ENCODE measurements around the gene TUBB1. TPM values are rescaled to one million over a fixed set of nuclear protein-coding genes. Genes with fewer than 3 reads are reported as not detected.

TUBB1 gene
- total RNA-seq, 2 donors from 2014 or later, result not detected

GRCh38 chr20:59003836-59004492 lies 15.3 kb upstream of the TUBB1 start:
- H3K4me3 Mint-ChIP-seq, result no peak overlapping the region

DNA sequence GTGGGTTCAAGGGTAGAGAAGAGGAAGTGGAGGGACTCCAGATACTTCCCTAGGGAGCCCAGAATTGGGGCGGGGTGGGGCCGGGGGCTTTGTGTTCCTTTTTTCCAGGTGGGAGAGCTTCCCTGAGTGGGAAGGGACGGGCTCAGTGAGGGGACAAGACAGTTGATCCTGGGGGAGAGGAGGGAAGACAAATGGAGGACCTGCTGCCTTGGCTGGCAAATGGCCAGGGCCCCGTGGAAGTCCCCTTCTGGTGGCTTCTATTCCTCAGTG lies 14.8 kb upstream of the TUBB1 start:
- no peak overlapping the region for H3K9ac ChIP-seq (ENCODE audit: extremely low read depth, low read length, poor library complexity, severe bottlenecking)
- Mint-ChIP-seq H3K9me3 (no peaks in the 10 kb centered on the region), H3K4me1 (peaks cover 2% of the 10 kb centered on the region)

More at GRCh38 chr20:59003836-59004492, 15.3 kb upstream of the TUBB1 start:
- Histone ChIP-seq H3K27ac (ENCODE audit: low read depth, low read length) (no peak overlapping the region), H3K9me3 (ENCODE audit: control insufficient read depth, low read length) (no peaks in the 10 kb centered on the region), H3K9ac (ENCODE audit: extremely low read depth, low read length, poor library complexity, severe bottlenecking) (no peak overlapping the region), H3K4me3 (ENCODE audit: low read length) (no peak overlapping the region), H3K4me1 (ENCODE audit: control insufficient read depth, insufficient read depth, low read length) (no peaks in the 10 kb centered on the region), H3K27me3 (ENCODE audit: control insufficient read depth, insufficient read depth, low read length, poor library complexity, severe bottlenecking) (peaks cover 13% of the 10 kb centered on the region), H3K36me3 (ENCODE audit: control insufficient read depth, insufficient read depth, low read length) (no peaks in the 10 kb centered on the region)
- Mint-ChIP-seq H3K27me3 (ENCODE audit: insufficient read depth) (peaks cover 11% of the 10 kb centered on the region), H3K36me3 (ENCODE audit: low read depth) (peaks cover 36% of the 10 kb centered on the region), H3K4me1 (peaks cover 2% of the 10 kb centered on the region), H3K9me3 (no peaks in the 10 kb centered on the region), H3K27ac (peak overlapping the region; percentile 26)
- 93 to 94% methylated on average over 16 of the region's 16 CpGs for WGBS, 2 experiments (ENCODE audit: insufficient coverage in 1 of 2, insufficient read length in 1 of 2)
- TF ChIP-seq CTCF (conservative IDR thresholded peaks at IDR 0.05), result no peak
- no peak for DNase-seq

GRCh38 chr20:59004763-59005522 lies 14.3 kb upstream of the TUBB1 start:
- H3K27me3 Mint-ChIP-seq (ENCODE audit: insufficient read depth), result peaks cover 17% of the 10 kb centered on the region
- no peak overlapping the region for H3K27ac Mint-ChIP-seq
- Histone ChIP-seq H3K4me3 (ENCODE audit: low read length) (no peak overlapping the region), H3K27ac (ENCODE audit: low read depth, low read length) (no peak overlapping the region), H3K4me1 (ENCODE audit: control insufficient read depth, insufficient read depth, low read length) (no peaks in the 10 kb centered on the region), H3K9me3 (ENCODE audit: control insufficient read depth, low read length) (no peaks in the 10 kb centered on the region), H3K9ac (ENCODE audit: extremely low read depth, low read length, poor library complexity, severe bottlenecking) (no peak overlapping the region), H3K36me3 (ENCODE audit: control insufficient read depth, insufficient read depth, low read length) (no peaks in the 10 kb centered on the region), H3K27me3 (ENCODE audit: control insufficient read depth, insufficient read depth, low read length, poor library complexity, severe bottlenecking) (peaks cover 16% of the 10 kb centered on the region)
- no peak for TF ChIP-seq CTCF (conservative IDR thresholded peaks at IDR 0.05)
- peaks cover 2% of the 10 kb centered on the region for H3K4me1 Mint-ChIP-seq
- H3K4me3 Mint-ChIP-seq, result no peak overlapping the region
- 94 to 95% methylated on average over 7 to 17 of the region's 17 CpGs for WGBS, 2 experiments (ENCODE audit: insufficient coverage in 1 of 2, insufficient read length in 1 of 2)
- H3K36me3 Mint-ChIP-seq (ENCODE audit: low read depth), result peaks cover 29% of the 10 kb centered on the region
- no peaks in the 10 kb centered on the region for H3K9me3 Mint-ChIP-seq
- peak; percentile 29 for DNase-seq

More for the DNA sequence above, 14.8 kb upstream of the TUBB1 start:
- no peaks in the 10 kb centered on the region for H3K36me3 ChIP-seq (ENCODE audit: control insufficient read depth, insufficient read depth, low read length)
- H3K4me1 ChIP-seq (ENCODE audit: control insufficient read depth, insufficient read depth, low read length), result no peaks in the 10 kb centered on the region
- Mint-ChIP-seq H3K27ac (peak overlapping the region; percentile 26), H3K36me3 (ENCODE audit: low read depth) (peaks cover 32% of the 10 kb centered on the region), H3K4me3 (no peak overlapping the region), H3K27me3 (ENCODE audit: insufficient read depth) (peaks cover 12% of the 10 kb centered on the region)
- peaks cover 16% of the 10 kb centered on the region for H3K27me3 ChIP-seq (ENCODE audit: control insufficient read depth, insufficient read depth, low read length, poor library complexity, severe bottlenecking)
- TF ChIP-seq CTCF (conservative IDR thresholded peaks at IDR 0.05), result no peak
- no peak overlapping the region for H3K27ac ChIP-seq (ENCODE audit: low read depth, low read length)
- 91 to 100% methylated on average over 1 to 4 of the region's 4 CpGs for WGBS, 2 experiments (ENCODE audit: insufficient coverage in 1 of 2, insufficient read length in 1 of 2)
- no peaks in the 10 kb centered on the region for H3K9me3 ChIP-seq (ENCODE audit: control insufficient read depth, low read length)
- DNase-seq, result no peak
- no peak overlapping the region for H3K4me3 ChIP-seq (ENCODE audit: low read length)
